ENCODE measurements around the gene PYCARD. TPM values are rescaled to one million over a fixed set of nuclear protein-coding genes. Genes with fewer than 3 reads are reported as not detected.
A peak's percentile ranks its signal among the peaks of the same experiment; 100 is the strongest.
"Not testable (repeated sequence)": the region's sequence is repeated elsewhere in the genome, so short reads cannot be mapped to it uniquely, and the experiment has no call there.

Gene PYCARD
- total and polyA plus RNA-seq, 7 experiments from 2014 or later = 13.0 to 80.1 (median 41.0) TPM

DNA sequence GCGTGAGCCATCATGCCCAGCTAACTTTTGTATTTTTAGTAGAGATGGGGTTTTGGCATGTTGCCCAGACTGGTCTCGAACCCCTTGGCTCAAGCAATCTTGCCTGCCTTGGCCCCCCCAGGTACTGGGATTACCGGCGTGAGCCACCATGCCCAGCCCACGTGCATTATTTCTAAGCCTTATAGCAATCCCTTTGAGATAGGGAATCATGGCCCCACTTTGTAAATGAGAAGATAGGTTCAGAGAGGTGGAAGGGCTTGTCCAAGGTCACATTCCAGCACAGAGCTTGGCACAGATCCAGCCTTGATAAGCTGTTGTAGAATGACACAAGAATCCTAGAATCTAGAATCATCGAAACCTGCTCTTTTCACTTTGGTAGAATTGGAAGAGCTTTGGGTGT lies 4.2 kb upstream of the PYCARD start:
- ChIA-PET CTCF (no interaction called here), POLR2A (interaction anchor here (1.4 kb wide), 1 partner anchor 27 kb away, joined by 3 read pairs; the partner anchor contains the start of gene FUS)
- Mint-ChIP-seq H3K4me3 (peak overlapping the region in 1 of 10 donors; percentile 59), H3K4me1 (peaks cover 7 to 25% (median 10%) of the 10 kb centered on the region in 7 donors), H3K9me3 (peaks cover 0 to 4% (median 0%) of the 10 kb centered on the region in 11 donors), H3K36me3 (peaks cover 0 to 5% (median 0%) of the 10 kb centered on the region in 5 donors), H3K27ac (no peak overlapping the region), H3K27me3 (peaks cover 0 to 7% (median 0%) of the 10 kb centered on the region in 5 donors)
- no peak overlapping the region for H3K4me3 ChIP-seq (ENCODE audit: low read length)
- no peak for ATAC-seq
- intact Hi-C loops (cut with micrococcal nuclease) = no loop called here
- no peak for DNase-seq
- peaks cover under 1 to 3% of the 10 kb centered on the region in 2 donors for H3K4me1 ChIP-seq (ENCODE audit: control insufficient read depth in 2 of 2, insufficient read depth in 2 of 2, low read length in 2 of 2)
- H3K36me3 ChIP-seq (ENCODE audit: control insufficient read depth in 2 of 3, insufficient read depth in 3 of 3, low read length in 3 of 3) = peaks cover 0 to 4% (median 0%) of the 10 kb centered on the region in 3 experiments
- H3K27ac ChIP-seq (ENCODE audit: low read depth, low read length) = no peak overlapping the region
- no peaks in the 10 kb centered on the region for H3K9me3 ChIP-seq (ENCODE audit: control insufficient read depth in 2 of 3, low read length in 3 of 3)
- H3K27me3 ChIP-seq (ENCODE audit: control insufficient read depth in 2 of 2, insufficient read depth in 2 of 2, low read length in 2 of 2) = no peaks in the 10 kb centered on the region

DNA sequence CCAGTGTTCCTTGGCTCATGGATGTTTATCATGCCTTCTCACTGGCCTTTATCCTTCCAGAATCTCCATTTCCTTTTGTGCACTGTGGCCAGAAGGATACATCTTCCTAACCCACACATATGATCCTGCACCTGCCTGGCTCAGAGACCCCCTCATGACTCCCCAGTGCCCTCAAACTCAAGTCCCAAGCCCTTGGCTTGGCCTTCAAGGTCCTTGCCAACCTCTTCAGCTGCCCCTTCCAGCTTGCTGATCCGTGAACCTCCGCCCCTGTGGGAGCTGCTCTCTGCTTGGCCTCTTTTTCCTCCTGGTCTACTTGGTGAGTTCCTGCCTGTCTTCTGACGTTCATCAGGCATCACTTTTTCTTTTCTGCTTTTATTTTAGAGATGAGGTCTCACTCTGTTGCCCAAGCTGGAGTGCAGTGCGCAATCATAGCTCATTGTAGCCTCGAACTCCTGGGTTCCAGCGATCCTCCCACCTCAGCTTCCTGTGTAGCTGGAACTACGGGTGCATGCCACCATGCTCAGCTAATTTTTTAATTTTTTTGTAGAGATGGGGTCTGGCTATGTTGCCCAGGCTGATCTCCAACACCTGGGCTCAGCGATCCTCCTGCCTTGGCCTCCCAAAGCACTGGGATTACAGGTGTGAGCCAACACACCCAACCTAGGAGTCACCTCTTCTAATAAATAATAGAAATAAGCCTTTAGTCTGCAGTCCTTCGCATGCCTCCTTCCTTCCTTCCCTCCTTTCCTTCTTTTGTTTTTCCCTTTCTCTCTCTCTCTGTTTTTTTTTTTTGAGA lies 2.5 kb upstream of the PYCARD start:
- H3K4me3 ChIP-seq (ENCODE audit: low read length) = no peak overlapping the region
- POLR2A ChIA-PET = interaction anchor here (10.2 kb wide), 1 partner anchor 26 kb away, joined by 131 read pairs; the partner anchor contains the start of gene FUS
- no peaks in the 10 kb centered on the region for H3K9me3 ChIP-seq (ENCODE audit: control insufficient read depth in 2 of 3, low read length in 3 of 3)
- ATAC-seq (no peak), DNase-seq (no peak)
- intact Hi-C loops (cut with micrococcal nuclease) = loop anchor here (5.0 kb wide), 7 partner anchors 47 to 662 kb away; partner anchors contain the start of genes ARMC5 (in 1 of the 2), KAT8 (in 1 of the 2) and ZNF843 (in 1 of the 2)
- Mint-ChIP-seq H3K9me3 (peaks cover 0 to 5% (median 0%) of the 10 kb centered on the region in 11 donors), H3K27me3 (peaks cover 0 to 7% (median 0%) of the 10 kb centered on the region in 5 donors), H3K36me3 (peaks cover 0 to 9% (median 0%) of the 10 kb centered on the region in 5 donors), H3K27ac (peak overlapping the region in 6 of 9 donors; percentile 1 to 92 (median 43)), H3K4me3 (peak overlapping the region in 4 of 10 donors; percentile 20 to 51 (median 45)), H3K4me1 (peaks cover 15 to 34% (median 24%) of the 10 kb centered on the region in 7 donors)
- H3K36me3 ChIP-seq (ENCODE audit: control insufficient read depth in 2 of 3, insufficient read depth in 3 of 3, low read length in 3 of 3) = peaks cover 0 to 4% (median 0%) of the 10 kb centered on the region in 3 experiments
- H3K27me3 ChIP-seq (ENCODE audit: control insufficient read depth in 2 of 2, insufficient read depth in 2 of 2, low read length in 2 of 2) = no peaks in the 10 kb centered on the region
- peaks cover 14 to 16% of the 10 kb centered on the region in 2 donors for H3K4me1 ChIP-seq (ENCODE audit: control insufficient read depth in 2 of 2, insufficient read depth in 2 of 2, low read length in 2 of 2)
- CTCF ChIA-PET = no interaction called here
- H3K27ac ChIP-seq (ENCODE audit: low read depth, low read length) = no peak overlapping the region

- Mint-ChIP-seq H3K27ac (peak overlapping the region; percentile 68 to 88 (median 85)), H3K9me3 (peaks cover 0 to 5% (median 0%) of the 10 kb centered on the region in 11 donors), H3K36me3 (peaks cover 0 to 26% (median 0%) of the 10 kb centered on the region in 5 donors), H3K27me3 (peaks cover 0 to 6% (median 0%) of the 10 kb centered on the region in 5 donors), H3K4me3 (peak overlapping the region; percentile 71 to 93 (median 90)), H3K4me1 (peaks cover 33 to 57% (median 46%) of the 10 kb centered on the region in 7 donors)
- ChIA-PET POLR2A (interaction anchor here (0.5 to 10.2 kb wide), 18 partner anchors 8 to 667 kb away, joined by 3 to 131 read pairs (median 3); partner anchors contain the start of genes FUS, KAT8, PYDC1 and TRIM72), CTCF (interaction anchor here (0.5 to 0.9 kb wide), 3 partner anchors 15 to 242 kb away, joined by 3 to 6 read pairs (median 3); partner anchors contain the start of gene PYDC1)
- ATAC-seq = peak; percentile 75
- Histone ChIP-seq H3K4me1 (ENCODE audit: control insufficient read depth in 2 of 2, insufficient read depth in 2 of 2, low read length in 2 of 2) (peaks cover 19 to 20% of the 10 kb centered on the region in 2 donors), H3K9me3 (ENCODE audit: control insufficient read depth in 2 of 3, low read length in 3 of 3) (no peaks in the 10 kb centered on the region), H3K4me3 (ENCODE audit: low read length) (peak overlapping the region; percentile 87), H3K27me3 (ENCODE audit: control insufficient read depth in 2 of 2, insufficient read depth in 2 of 2, low read length in 2 of 2) (no peaks in the 10 kb centered on the region), H3K27ac (ENCODE audit: low read depth, low read length) (peak overlapping the region; percentile 73), H3K36me3 (ENCODE audit: control insufficient read depth in 2 of 3, insufficient read depth in 3 of 3, low read length in 3 of 3) (peaks cover 0 to 18% (median 0%) of the 10 kb centered on the region in 3 experiments)
- intact Hi-C loops (cut with micrococcal nuclease) = loop anchor here (1.0 to 5.0 kb wide), 11 partner anchors 13 to 666 kb away; partner anchors contain the start of genes ZNF843 (in 2 of the 2), ARMC5 (in 1 of the 2), FUS (in 1 of the 2) and KAT8 (in 1 of the 2)
- peak; percentile 37 to 64 (median 57) for DNase-seq
Measured at GRCh38 chr16:31201582-31202413, 762 bp downstream of the PYCARD start.

DNA sequence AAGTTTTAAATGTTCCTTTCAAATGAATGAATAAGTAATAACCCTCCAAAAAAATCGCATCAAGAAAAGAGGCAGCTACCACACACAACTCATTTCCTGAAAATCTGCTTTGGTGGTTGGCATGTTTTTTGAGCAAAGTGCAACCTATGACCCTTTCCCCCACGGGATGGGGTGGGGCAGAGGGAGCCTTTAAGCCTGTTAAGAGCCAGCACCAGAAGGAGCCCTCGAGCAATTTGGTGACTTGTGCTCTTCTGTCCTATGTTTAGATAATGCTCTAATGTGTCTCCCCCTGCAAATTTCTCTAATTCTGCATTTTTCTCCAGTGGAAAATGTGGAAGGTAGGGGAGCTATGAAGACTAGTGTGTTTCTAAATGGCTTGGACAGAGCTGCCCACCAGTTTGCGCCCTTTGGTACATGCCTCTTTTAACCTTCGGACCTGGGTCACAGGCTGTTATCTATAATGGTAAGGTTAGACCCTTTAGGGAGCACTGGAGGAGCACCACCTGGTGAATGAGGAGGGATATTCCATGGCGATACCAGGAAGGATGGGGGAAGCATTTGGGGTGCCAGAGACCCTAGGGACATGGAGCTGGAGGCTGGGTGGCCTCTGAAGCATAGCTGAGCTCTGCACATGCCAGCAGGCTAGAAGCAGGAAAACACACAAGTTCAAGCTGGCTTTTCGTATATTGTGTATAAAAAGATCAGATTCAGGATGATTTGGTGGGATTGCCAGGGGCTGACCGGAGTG lies 1.6 kb downstream of the PYCARD start:
- peak overlapping the region; percentile 68 to 88 (median 84) for H3K27ac Mint-ChIP-seq
- Histone ChIP-seq H3K4me3 (ENCODE audit: low read length) (peak overlapping the region; percentile 87), H3K9me3 (ENCODE audit: control insufficient read depth in 2 of 3, low read length in 3 of 3) (no peaks in the 10 kb centered on the region), H3K27ac (ENCODE audit: low read depth, low read length) (peak overlapping the region; percentile 73), H3K36me3 (ENCODE audit: control insufficient read depth in 2 of 3, insufficient read depth in 3 of 3, low read length in 3 of 3) (peaks cover 0 to 25% (median 0%) of the 10 kb centered on the region in 3 experiments), H3K27me3 (ENCODE audit: control insufficient read depth in 2 of 2, insufficient read depth in 2 of 2, low read length in 2 of 2) (no peaks in the 10 kb centered on the region), H3K4me1 (ENCODE audit: control insufficient read depth in 2 of 2, insufficient read depth in 2 of 2, low read length in 2 of 2) (peaks cover 19 to 20% of the 10 kb centered on the region in 2 donors)
- H3K36me3 Mint-ChIP-seq = peaks cover 0 to 28% (median 0%) of the 10 kb centered on the region in 5 donors
- H3K4me3 Mint-ChIP-seq = peak overlapping the region; percentile 71 to 93 (median 90)
- peaks cover 0 to 6% (median 0%) of the 10 kb centered on the region in 11 donors for H3K9me3 Mint-ChIP-seq
- CTCF ChIA-PET = interaction anchor here (0.6 to 0.9 kb wide), 3 partner anchors 16 to 209 kb away, joined by 3 to 6 read pairs (median 3); partner anchors contain the start of gene PYDC1
- ATAC-seq = peak; percentile 60
- peak in 8 of 9 donors; percentile 48 to 75 (median 64) for DNase-seq
- intact Hi-C loops (cut with micrococcal nuclease) = loop anchor here (1.0 to 5.0 kb wide), 9 partner anchors 14 to 666 kb away; partner anchors contain the start of genes ARMC5 (in 1 of the 2), KAT8 (in 1 of the 2), TRIM72 (in 1 of the 2) and ZNF843 (in 1 of the 2)
- POLR2A ChIA-PET = interaction anchor here (0.5 to 10.2 kb wide), 11 partner anchors 11 to 668 kb away, joined by 3 to 131 read pairs (median 9); partner anchors contain the start of genes FUS, PYDC1, TRIM72 and ZNF646
- peaks cover 33 to 58% (median 51%) of the 10 kb centered on the region in 7 donors for H3K4me1 Mint-ChIP-seq
- no peaks in the 10 kb centered on the region for H3K27me3 Mint-ChIP-seq

GRCh38 chr16:31200111-31200510 lies 2.4 kb downstream of the PYCARD start:
- not testable (repeated sequence) for H3K9me3 Mint-ChIP-seq; H3K27me3 Mint-ChIP-seq; H3K4me3 ChIP-seq (ENCODE audit: low read length); H3K27me3 ChIP-seq (ENCODE audit: control insufficient read depth in 2 of 2, insufficient read depth in 2 of 2, low read length in 2 of 2); ATAC-seq; H3K9me3 ChIP-seq (ENCODE audit: control insufficient read depth in 2 of 3, low read length in 3 of 3); DNase-seq; H3K27ac ChIP-seq (ENCODE audit: low read depth, low read length)
- POLR2A ChIA-PET = interaction anchor here (0.6 to 10.2 kb wide), 5 partner anchors 13 to 58 kb away, joined by 3 to 131 read pairs (median 23); partner anchors contain the start of genes FUS, PYDC1 and TRIM72
- Histone ChIP-seq H3K36me3 (ENCODE audit: control insufficient read depth in 2 of 3, insufficient read depth in 3 of 3, low read length in 3 of 3) (peaks cover 0 to 34% (median 4%) of the 10 kb centered on the region in 3 experiments), H3K4me1 (ENCODE audit: control insufficient read depth in 2 of 2, insufficient read depth in 2 of 2, low read length in 2 of 2) (peaks cover 19 to 20% of the 10 kb centered on the region in 2 donors)
- Mint-ChIP-seq H3K4me3 (peak overlapping the region in 9 of 10 donors; percentile 11 to 92 (median 36)), H3K27ac (peak overlapping the region; percentile 26 to 87 (median 51)), H3K4me1 (peaks cover 33 to 60% (median 54%) of the 10 kb centered on the region in 7 donors), H3K36me3 (peaks cover 0 to 29% (median 0%) of the 10 kb centered on the region in 5 donors)
- CTCF ChIA-PET = interaction anchor here (0.7 kb wide), 1 partner anchor 209 kb away, joined by 3 read pairs; no protein-coding TSS in a partner anchor
- intact Hi-C loops (cut with micrococcal nuclease) = loop anchor here (1.0 to 5.0 kb wide), 9 partner anchors 15 to 667 kb away; partner anchors contain the start of genes ARMC5 (in 1 of the 2), KAT8 (in 1 of the 2), TRIM72 (in 1 of the 2) and ZNF843 (in 1 of the 2)

Data from naive thymus-derived CD4-positive, alpha-beta T cell (primary cell).